GM21737 (cell line): ENCODE measurements around the gene FAM169A.
"Not testable (repeated sequence)": the region's sequence is repeated elsewhere in the genome, so short reads cannot be mapped to it uniquely, and the experiment has no call there.

ENCODE experiments used
- ATAC-seq: cut with Tn5 transposase; IDR thresholded peaks from one replicate; pipeline ENCODE4 v1.9.1; 2021; ENCODE audit warnings: mild to moderate bottlenecking, moderate library complexity; ENCODE audit not compliant: unreplicated experiment

FAM169A gene

DNA sequence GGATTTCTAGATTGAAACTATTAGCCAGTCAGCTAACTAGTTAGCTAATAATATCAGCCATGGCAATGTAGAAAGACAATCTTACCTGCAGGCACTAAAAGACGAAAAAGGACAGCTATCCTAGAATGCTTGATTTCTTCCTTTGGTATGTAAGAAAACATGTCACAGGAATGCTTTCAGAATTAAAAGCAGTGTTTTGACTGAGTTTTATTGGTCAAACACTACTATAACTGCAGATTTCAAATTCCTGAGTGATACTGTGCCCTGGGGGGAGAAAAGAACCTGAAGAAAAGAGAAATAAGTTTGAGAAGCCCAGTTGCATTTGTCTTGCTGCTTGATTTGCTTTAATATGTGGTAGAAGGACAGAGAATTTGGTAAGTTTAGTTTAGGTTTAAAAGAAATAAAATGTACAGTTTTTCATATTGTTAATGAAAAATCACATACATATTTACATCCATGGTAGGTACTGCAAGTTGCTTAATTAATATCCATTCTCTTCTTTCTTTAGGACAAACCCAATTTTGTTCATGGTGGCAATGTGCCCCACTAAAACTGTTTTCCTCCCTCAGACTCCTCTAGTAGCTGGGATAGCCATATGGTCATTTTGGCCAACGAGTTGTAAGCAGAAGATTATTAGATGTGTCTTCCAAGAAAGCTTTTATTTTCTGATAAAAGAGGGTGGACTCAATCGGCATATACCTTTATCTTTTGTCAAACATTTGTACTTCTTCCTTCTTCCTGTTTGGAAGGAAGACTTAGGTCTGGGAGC is 4.3 kb upstream of the FAM169A start:
- ATAC-seq, result no peak

- not testable (repeated sequence) for ATAC-seq
These were observed 3.2 kb upstream of the FAM169A start for GRCh38 chr5:74869414-74869813.

- no peak for ATAC-seq
These were observed 492 bp upstream of the FAM169A start for GRCh38 chr5:74866596-74867162.

- ATAC-seq, result no peak
These were observed 857 bp downstream of the FAM169A start for GRCh38 chr5:74865256-74865803.

DNA sequence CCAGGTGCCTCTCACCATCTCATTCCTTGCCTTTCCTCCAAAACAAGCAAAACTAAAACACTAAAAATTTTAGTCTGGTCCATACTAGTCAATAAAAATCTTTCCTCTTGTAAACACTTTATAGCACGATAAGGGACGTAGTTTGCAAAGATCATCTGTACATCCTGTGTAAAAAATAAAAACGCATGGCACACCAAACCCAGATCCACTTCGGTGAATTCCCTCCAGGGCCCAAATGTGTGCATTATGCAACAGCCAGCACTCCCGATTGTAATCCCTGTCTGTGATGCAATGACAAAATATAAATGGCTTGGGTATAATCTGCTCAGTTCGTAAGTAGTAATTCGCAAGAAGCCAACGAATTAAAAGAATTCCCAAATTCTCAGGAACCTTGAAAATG is 1.4 kb downstream of the FAM169A start:
- ATAC-seq, result no peak

DNA sequence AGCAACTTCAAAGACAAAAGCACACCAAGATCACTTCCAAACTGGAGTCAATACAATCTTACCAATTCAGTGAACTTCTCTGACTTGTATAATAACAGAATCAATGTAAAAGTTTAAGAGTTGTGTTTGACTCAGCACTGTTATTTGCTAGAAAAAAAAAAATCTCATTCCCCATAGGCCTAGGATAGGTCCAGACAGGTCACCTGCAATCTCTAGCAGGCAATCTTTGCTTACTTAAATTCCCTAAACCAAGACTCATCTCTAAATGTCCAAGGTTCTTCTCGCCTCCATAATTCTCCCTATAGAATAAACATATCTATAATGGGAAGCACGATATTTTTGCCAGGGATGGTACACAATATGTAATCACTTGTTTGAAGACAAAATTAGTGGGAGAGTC is 2.5 kb downstream of the FAM169A start:
- no peak for ATAC-seq

- no peak for ATAC-seq
These were observed 4.0 kb downstream of the FAM169A start for GRCh38 chr5:74862221-74862620.

DNA sequence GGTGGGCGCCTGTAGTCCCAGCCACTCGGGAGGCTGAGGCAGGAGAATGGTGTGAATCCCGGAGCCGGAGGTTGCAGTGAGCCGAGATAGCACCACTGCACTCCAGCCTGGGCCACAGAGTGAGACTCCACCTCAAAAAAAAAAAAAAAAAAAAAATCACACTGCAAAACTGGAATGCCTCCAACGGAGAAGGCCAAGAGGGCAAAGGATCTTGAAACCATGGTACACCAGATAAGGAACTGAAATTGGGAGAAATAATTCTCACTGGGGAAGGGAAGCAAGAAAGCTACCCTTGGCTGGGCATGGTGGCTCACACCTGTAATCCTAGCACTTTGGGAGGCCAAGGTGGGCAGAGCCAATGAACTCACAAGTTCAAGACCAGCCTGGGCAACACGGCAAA is 9.2 kb downstream of the FAM169A start:
- ATAC-seq, result not testable (repeated sequence)

DNA sequence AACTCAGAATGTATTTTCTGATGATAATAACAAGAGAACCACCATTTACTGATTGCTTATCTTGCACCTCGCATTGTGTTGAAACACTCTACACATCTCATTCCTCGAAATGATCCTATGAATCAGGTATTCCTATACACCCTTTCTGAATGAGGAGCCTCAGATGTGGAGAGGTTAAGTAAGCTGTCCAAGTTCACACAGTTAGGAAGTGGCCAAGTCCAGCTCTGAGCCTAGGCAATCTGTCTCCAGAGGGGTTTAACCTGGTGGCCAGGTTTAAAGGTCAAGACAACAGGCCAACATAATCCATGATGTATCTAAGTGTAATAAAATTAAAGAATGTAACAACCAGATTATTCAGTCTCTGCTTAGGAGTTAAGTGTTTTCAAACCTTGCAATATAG is 12.9 kb downstream of the FAM169A start:
- ATAC-seq, result no peak

GRCh38 chr5:74851684-74852353 is 14.4 kb downstream of the FAM169A start:
- ATAC-seq, result no peak

- ATAC-seq, result no peak
These were observed 15.3 kb downstream of the FAM169A start for GRCh38 chr5:74850789-74851425.

GRCh38 chr5:74850030-74850429 is 16.2 kb downstream of the FAM169A start:
- no peak for ATAC-seq

DNA sequence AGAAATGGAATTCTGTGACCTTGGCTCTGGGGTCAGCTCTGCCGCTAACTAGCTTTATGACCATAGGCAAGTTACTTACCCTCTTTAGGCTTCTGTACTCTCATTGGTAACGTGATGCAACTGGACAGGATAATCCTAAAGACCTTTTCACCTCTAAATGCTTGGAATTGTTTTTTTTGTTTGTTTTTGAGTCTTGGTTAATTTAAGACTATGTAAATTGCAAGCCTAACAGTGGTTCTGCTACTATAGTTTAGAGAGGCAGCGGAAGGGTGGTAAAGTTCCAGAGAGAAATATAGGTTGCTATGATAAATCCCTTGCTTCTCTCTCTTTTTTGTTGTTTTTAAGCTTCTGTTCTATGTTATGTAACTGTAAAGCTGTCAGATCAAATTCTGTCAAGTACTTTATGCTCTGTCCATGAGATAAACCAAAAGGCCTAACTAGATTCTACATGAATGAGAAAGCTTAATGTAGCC is 17.6 kb downstream of the FAM169A start:
- ATAC-seq, result no peak

- ATAC-seq, result no peak
These were observed 27.0 kb downstream of the FAM169A start for GRCh38 chr5:74839229-74839628.

- ATAC-seq, result no peak
These were observed 27.9 kb downstream of the FAM169A start for GRCh38 chr5:74838262-74838661.

DNA sequence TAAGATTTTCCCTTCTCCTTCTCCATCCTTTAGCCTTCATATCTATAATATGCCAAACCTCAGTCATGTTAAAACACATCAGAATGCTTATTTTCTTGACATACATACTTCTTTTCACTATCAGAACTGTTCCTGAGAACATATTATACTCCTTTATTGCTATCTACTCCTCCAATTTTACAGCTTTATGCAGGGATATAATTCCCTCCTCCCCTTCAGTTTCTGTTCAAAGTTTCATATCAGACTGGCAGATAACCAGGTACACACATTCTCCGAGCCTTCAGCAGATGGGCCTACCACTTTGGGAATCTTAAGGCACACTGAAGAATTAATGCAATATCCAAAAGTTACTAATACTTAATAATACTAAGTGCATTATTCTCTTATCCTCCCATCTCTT is 29.1 kb downstream of the FAM169A start:
- no peak for ATAC-seq

GRCh38 chr5:74833537-74834266 is 32.5 kb downstream of the FAM169A start:
- ATAC-seq, result no peak

- ATAC-seq, result no peak
These were observed 36.8 kb downstream of the FAM169A start for GRCh38 chr5:74829413-74829812.

- no peak for ATAC-seq
These were observed 43.9 kb downstream of the FAM169A start for GRCh38 chr5:74822288-74822687.

DNA sequence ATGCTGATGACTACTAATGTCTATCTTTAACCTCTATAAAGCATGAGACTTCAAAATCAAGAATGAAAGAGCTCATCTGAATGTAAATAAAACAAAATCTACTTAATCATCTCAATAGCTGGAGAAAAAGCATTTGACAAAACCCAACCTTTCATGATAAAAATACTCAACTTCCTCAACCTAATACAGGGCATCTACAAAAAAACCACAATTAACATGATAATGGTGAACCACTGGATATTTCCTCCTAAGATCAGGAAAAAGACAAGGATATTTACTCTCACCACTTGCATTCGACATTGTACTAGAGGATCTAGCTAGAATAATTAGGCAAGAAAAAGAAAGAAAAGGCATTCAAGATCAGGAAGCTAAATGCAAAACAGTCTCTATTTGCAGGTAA is 49.3 kb downstream of the FAM169A start:
- no peak for ATAC-seq

GRCh38 chr5:74810915-74811314 is 55.3 kb downstream of the FAM169A start:
- no peak for ATAC-seq
